GM23338 (cell line): ENCODE measurements around the gene AKAP1. TPM values are rescaled to one million over a fixed set of nuclear protein-coding genes. Genes with fewer than 3 reads are reported as not detected.

Source experiments
- ATAC-seq: fragments of 200-7000 bp; cut with Tn5 transposase; 3 replicates; pipeline ENCODE4 v1.9.1; 2020
- DNase-seq: peaks from one replicate; pipeline ENCODE4 v3.0.0-alpha.2; 2015; ENCODE audit warnings: low spot score
- H2AFZ ChIP-seq: fragments of 200-600 bp; sonication (generic); 2 replicates; pipeline ENCODE4 v1.8.0; 2016; ENCODE audit warnings: antibody characterized with exemption, mild to moderate bottlenecking, moderate library complexity
- H3F3A ChIP-seq: fragments of 200-600 bp; sonication (generic); replicated peaks from 2 replicates; pipeline ENCODE4 v1.8.0; 2017; ENCODE audit warnings: antibody characterized with exemption, mixed run types, low read depth
- H3K27ac ChIP-seq: fragments of 200-600 bp; sonication (generic); 2 replicates; pipeline ENCODE4 v1.6.1; 2016; ENCODE audit warnings: low read depth
- H3K27me3 ChIP-seq: fragments of 200-600 bp; sonication (generic); 2 replicates; pipeline ENCODE4 v1.8.0; 2016; ENCODE audit warnings: mild to moderate bottlenecking, mixed run types, moderate library complexity; ENCODE audit not compliant: insufficient read depth
- H3K36me3 ChIP-seq: fragments of 200-600 bp; sonication (generic); 2 replicates; pipeline ENCODE4 v1.8.0; 2016; ENCODE audit warnings: mild to moderate bottlenecking; ENCODE audit not compliant: insufficient read depth
- H3K4me1 ChIP-seq: fragments of 200-600 bp; sonication (generic); 2 replicates; pipeline ENCODE4 v1.8.0; 2016; ENCODE audit warnings: mild to moderate bottlenecking, moderate library complexity; ENCODE audit not compliant: insufficient read depth
- H3K4me2 ChIP-seq: fragments of 200-600 bp; sonication (generic); 2 replicates; pipeline ENCODE4 v1.7.1; 2017; ENCODE audit warnings: mixed run types
- H3K4me3 ChIP-seq: fragments of 200-600 bp; sonication (generic); 2 replicates; pipeline ENCODE4 v1.6.1; 2016; ENCODE audit warnings: mixed run types
- H3K79me2 ChIP-seq: fragments of 200-600 bp; sonication (generic); replicated peaks from 2 replicates; pipeline ENCODE4 v1.8.0; 2017; ENCODE audit warnings: mild to moderate bottlenecking; ENCODE audit not compliant: insufficient read depth
- H3K9me2 ChIP-seq: fragments of 200-600 bp; sonication (generic); 2 replicates; pipeline ENCODE4 v1.8.0; 2017; ENCODE audit not compliant: insufficient read depth
- H4K20me1 ChIP-seq: fragments of 200-600 bp; sonication (generic); replicated peaks from 2 replicates; pipeline ENCODE4 v1.8.0; 2017; ENCODE audit warnings: mild to moderate bottlenecking; ENCODE audit not compliant: insufficient read depth
- H3K27ac Mint-ChIP-seq: 2 replicates; pipeline ENCODE4 v1.8.0; 2020; ENCODE audit warnings: inconsistent platforms, mild to moderate bottlenecking, moderate library complexity, mixed read lengths
- H3K27me3 Mint-ChIP-seq: 3 replicates; pipeline ENCODE4 v1.8.0; 2022; ENCODE audit warnings: low read depth, mild to moderate bottlenecking, moderate library complexity, mixed read lengths, inconsistent platforms; ENCODE audit not compliant: insufficient read depth, poor library complexity
- H3K36me3 Mint-ChIP-seq: 3 replicates; pipeline ENCODE4 v1.8.0; 2021; ENCODE audit warnings: low read depth, mild to moderate bottlenecking, inconsistent platforms, moderate library complexity, mixed read lengths
- H3K4me1 Mint-ChIP-seq: 3 replicates; pipeline ENCODE4 v1.8.0; 2020; ENCODE audit warnings: mild to moderate bottlenecking, inconsistent platforms, mixed read lengths
- H3K4me3 Mint-ChIP-seq: 3 replicates; pipeline ENCODE4 v1.8.0; 2021; ENCODE audit warnings: moderate library complexity, mild to moderate bottlenecking, inconsistent platforms, mixed read lengths
- H3K9me3 Mint-ChIP-seq: 3 replicates; pipeline ENCODE4 v1.8.0; 2020; ENCODE audit warnings: moderate library complexity, mild to moderate bottlenecking, inconsistent platforms, mixed read lengths
- CREB1 ChIP-seq: fragments of 250-450 bp; sonication (Bioruptor Pico); IDR thresholded peaks from 2 replicates; pipeline ENCODE4 v1.5.0; 2020; ENCODE audit warnings: low read depth, mild to moderate bottlenecking, moderate library complexity
- EZH2 ChIP-seq: fragments of 200-600 bp; sonication (generic); IDR thresholded peaks from one replicate; pipeline ENCODE4 v1.8.0; 2017; ENCODE audit warnings: antibody characterized with exemption, mild to moderate bottlenecking, low read depth; ENCODE audit not compliant: unreplicated experiment
- EZH2phosphoT487 ChIP-seq: fragments of 200-600 bp; sonication (generic); IDR thresholded peaks from one replicate; pipeline ENCODE4 v1.8.1; 2018; ENCODE audit warnings: antibody characterized with exemption; ENCODE audit not compliant: unreplicated experiment
- NANOG ChIP-seq: IDR thresholded peaks from 2 replicates; pipeline ENCODE4 v1.6.1; 2016; ENCODE audit warnings: antibody characterized with exemption, borderline replicate concordance
- POLR2AphosphoS5 ChIP-seq: IDR thresholded peaks from 2 replicates; pipeline ENCODE4 v1.6.1; 2016; ENCODE audit warnings: antibody characterized with exemption, low read depth
- STAT1 ChIP-seq: IDR thresholded peaks from one replicate; pipeline ENCODE4 v1.6.1; 2016; ENCODE audit warnings: antibody characterized with exemption; ENCODE audit not compliant: unreplicated experiment
- ZNF114 ChIP-seq: fragments of 250-450 bp; sonication (Bioruptor Pico); IDR thresholded peaks from 2 replicates; pipeline ENCODE4 v1.5.0; 2020; ENCODE audit warnings: mild to moderate bottlenecking, moderate library complexity
- ZNF331 ChIP-seq: fragments of 250-450 bp; sonication (Bioruptor Pico); IDR thresholded peaks from 2 replicates; pipeline ENCODE4 v1.5.0; 2020; ENCODE audit warnings: low read depth, mild to moderate bottlenecking, moderate library complexity
- polyA plus RNA-seq: library from polyadenylated mRNA; unstranded; fragments of >200 nt; fragmentation: Nextera tagmentation; extraction: Ambion mirVana; gene quantifications from 2 replicates; pipeline ENCODE4 v1.2.1, GENCODE V29; 2016
- total RNA-seq: library from RNA; depleted of rRNA; stranded (reverse); fragments of >200 nt; shearing (Covaris generic); gene quantifications from 2 replicates; pipeline ENCODE4 v1.2.3, GENCODE V29; 2014
- TF ChIP-seq, protein P1 (sequence below): fragments of 250-450 bp; sonication (Bioruptor Pico); IDR thresholded peaks from 2 replicates; pipeline ENCODE4 v1.5.0; 2020; ENCODE audit warnings: mild to moderate bottlenecking, moderate library complexity
- TF ChIP-seq, protein P2 (sequence below): IDR thresholded peaks from 2 replicates; pipeline ENCODE4 v1.6.1; 2016; ENCODE audit warnings: antibody characterized with exemption

Gene AKAP1
- total and polyA plus RNA-seq, 2 experiments from 2014 or later, result 19.6 to 45.9 TPM

DNA sequence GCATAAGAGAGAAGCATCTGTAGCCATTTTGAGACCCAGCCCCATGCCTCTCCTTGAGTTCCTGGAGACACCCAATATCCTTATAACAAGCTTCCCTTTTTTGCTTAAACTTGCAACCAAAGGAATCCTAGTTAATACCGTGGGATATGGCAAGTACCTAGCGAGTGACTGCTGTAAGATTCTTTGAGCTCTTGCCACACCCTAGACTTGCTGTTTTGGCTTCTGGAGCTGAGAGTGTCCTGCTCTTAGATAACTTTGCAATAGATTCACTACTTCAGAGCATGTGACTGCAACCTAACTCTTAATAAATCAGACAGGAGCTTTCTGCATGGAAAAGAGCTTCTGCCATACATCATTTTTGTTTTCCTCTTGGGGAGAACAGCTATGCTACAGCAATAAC lies 58.3 kb downstream of the AKAP1 start (continued):
- TF ChIP-seq CREB1 (no peak), POLR2AphosphoS5 (no peak), STAT1 (no peak)

DNA sequence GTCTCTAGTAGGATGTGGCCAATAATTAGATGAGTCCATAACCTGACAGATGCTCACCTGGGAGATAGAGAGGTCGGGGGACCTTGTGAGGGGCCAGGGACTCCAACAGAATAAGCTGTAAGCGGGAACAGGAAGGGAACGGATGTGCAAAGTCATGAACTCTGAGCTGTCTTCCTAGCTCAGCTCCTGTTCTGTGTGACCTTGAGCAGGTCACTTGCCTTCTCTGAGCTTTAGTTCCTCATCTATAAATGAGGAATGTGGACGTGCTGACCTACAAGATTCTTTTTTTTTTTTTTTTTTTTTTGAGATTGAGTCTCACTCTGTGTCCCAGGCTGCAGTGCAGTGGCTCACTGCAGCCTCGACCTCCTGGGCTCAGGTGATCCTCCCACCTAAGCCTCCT lies 58.9 kb downstream of the AKAP1 start:
- H3K36me3 ChIP-seq, result 0 out of 2 replicates have a peak, but pooled peaks cover 4% of the 10 kb centered on the region
- no peaks in the 10 kb centered on the region for H3F3A ChIP-seq
- no peak overlapping the region for H3K4me3 ChIP-seq
- no peaks in the 10 kb centered on the region for H3K79me2 ChIP-seq
- 0 out of 2 replicates have a peak, but pooled peaks cover 4% of the 10 kb centered on the region for H3K9me2 ChIP-seq
- H4K20me1 ChIP-seq, result no peaks in the 10 kb centered on the region
- Mint-ChIP-seq H3K4me3 (no peak overlapping the region), H3K4me1 (peaks cover 15% of the 10 kb centered on the region), H3K36me3 (peaks cover 2% of the 10 kb centered on the region; the same call in 2 of the 3 replicates), H3K27me3 (peaks cover 8% of the 10 kb centered on the region), H3K27ac (no peak overlapping the region), H3K9me3 (peaks cover 7% of the 10 kb centered on the region; the same call in 2 of the 3 replicates)
- no peak overlapping the region for H2AFZ ChIP-seq
- no peak for TF ChIP-seq NANOG
- no peak for TF ChIP-seq EZH2
- no peak for TF ChIP-seq EZH2phosphoT487
- TF ChIP-seq ZNF114, result no peak
- no peak for TF ChIP-seq STAT1
- peaks cover 8% of the 10 kb centered on the region for H3K4me1 ChIP-seq
- H3K27me3 ChIP-seq, result no peaks in the 10 kb centered on the region
- no peak for DNase-seq
- ATAC-seq, result no peak
- no peak overlapping the region for H3K4me2 ChIP-seq
- no peak overlapping the region for H3K27ac ChIP-seq

DNA sequence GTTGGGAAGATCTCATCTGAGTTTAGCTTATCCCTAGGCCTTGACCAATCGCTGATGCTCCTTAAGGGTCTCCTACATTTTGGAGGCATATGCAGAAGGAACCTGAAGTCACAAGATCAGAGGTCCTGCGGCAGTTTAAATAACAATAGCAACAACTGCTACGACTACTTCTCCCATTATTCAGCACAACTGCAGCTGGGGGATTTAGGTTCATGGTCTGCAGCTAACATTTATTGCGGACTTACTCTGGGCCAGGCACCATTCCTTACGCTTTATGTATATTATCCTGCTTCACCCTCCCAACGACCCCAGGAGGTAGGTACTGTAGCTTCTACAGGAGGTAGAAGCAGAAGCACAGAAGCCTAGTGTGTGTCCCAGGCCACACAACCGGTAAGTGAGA lies 59.5 kb downstream of the AKAP1 start:
- peak; percentile 43 for DNase-seq
- TF ChIP-seq POLR2AphosphoS5, result no peak
- TF ChIP-seq, protein P1, sequence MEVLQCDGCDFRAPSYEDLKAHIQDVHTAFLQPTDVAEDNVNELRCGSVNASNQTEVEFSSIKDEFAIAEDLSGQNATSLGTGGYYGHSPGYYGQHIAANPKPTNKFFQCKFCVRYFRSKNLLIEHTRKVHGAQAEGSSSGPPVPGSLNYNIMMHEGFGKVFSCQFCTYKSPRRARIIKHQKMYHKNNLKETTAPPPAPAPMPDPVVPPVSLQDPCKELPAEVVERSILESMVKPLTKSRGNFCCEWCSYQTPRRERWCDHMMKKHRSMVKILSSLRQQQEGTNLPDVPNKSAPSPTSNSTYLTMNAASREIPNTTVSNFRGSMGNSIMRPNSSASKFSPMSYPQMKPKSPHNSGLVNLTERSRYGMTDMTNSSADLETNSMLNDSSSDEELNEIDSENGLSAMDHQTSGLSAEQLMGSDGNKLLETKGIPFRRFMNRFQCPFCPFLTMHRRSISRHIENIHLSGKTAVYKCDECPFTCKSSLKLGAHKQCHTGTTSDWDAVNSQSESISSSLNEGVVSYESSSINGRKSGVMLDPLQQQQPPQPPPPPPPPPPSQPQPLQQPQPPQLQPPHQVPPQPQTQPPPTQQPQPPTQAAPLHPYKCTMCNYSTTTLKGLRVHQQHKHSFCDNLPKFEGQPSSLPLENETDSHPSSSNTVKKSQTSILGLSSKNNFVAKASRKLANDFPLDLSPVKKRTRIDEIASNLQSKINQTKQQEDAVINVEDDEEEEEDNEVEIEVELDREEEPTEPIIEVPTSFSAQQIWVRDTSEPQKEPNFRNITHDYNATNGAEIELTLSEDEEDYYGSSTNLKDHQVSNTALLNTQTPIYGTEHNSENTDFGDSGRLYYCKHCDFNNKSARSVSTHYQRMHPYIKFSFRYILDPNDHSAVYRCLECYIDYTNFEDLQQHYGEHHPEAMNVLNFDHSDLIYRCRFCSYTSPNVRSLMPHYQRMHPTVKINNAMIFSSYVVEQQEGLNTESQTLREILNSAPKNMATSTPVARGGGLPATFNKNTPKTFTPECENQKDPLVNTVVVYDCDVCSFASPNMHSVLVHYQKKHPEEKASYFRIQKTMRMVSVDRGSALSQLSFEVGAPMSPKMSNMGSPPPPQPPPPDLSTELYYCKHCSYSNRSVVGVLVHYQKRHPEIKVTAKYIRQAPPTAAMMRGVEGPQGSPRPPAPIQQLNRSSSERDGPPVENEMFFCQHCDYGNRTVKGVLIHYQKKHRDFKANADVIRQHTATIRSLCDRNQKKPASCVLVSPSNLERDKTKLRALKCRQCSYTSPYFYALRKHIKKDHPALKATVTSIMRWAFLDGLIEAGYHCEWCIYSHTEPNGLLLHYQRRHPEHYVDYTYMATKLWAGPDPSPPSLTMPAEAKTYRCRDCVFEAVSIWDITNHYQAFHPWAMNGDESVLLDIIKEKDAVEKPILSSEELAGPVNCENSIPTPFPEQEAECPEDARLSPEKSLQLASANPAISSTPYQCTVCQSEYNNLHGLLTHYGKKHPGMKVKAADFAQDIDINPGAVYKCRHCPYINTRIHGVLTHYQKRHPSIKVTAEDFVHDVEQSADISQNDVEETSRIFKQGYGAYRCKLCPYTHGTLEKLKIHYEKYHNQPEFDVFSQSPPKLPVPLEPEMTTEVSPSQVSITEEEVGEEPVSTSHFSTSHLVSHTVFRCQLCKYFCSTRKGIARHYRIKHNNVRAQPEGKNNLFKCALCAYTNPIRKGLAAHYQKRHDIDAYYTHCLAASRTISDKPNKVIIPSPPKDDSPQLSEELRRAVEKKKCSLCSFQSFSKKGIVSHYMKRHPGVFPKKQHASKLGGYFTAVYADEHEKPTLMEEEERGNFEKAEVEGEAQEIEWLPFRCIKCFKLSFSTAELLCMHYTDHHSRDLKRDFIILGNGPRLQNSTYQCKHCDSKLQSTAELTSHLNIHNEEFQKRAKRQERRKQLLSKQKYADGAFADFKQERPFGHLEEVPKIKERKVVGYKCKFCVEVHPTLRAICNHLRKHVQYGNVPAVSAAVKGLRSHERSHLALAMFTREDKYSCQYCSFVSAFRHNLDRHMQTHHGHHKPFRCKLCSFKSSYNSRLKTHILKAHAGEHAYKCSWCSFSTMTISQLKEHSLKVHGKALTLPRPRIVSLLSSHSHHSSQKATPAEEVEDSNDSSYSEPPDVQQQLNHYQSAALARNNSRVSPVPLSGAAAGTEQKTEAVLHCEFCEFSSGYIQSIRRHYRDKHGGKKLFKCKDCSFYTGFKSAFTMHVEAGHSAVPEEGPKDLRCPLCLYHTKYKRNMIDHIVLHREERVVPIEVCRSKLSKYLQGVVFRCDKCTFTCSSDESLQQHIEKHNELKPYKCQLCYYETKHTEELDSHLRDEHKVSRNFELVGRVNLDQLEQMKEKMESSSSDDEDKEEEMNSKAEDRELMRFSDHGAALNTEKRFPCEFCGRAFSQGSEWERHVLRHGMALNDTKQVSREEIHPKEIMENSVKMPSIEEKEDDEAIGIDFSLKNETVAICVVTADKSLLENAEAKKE (CRISPR knock-in tag), result no peak
- TF ChIP-seq STAT1, result no peak
- no peak for TF ChIP-seq NANOG
- TF ChIP-seq ZNF331, result no peak
- TF ChIP-seq, protein P2, sequence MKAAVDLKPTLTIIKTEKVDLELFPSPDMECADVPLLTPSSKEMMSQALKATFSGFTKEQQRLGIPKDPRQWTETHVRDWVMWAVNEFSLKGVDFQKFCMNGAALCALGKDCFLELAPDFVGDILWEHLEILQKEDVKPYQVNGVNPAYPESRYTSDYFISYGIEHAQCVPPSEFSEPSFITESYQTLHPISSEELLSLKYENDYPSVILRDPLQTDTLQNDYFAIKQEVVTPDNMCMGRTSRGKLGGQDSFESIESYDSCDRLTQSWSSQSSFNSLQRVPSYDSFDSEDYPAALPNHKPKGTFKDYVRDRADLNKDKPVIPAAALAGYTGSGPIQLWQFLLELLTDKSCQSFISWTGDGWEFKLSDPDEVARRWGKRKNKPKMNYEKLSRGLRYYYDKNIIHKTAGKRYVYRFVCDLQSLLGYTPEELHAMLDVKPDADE, result no peak

More for the DNA sequence above, 59.5 kb downstream of the AKAP1 start:
- H3K9me3 Mint-ChIP-seq, result peaks cover 8% of the 10 kb centered on the region; the same call in 2 of the 3 replicates
- H3K27ac Mint-ChIP-seq, result 0 out of 2 replicates have a peak overlapping the region, but pooled peaks have one; percentile 16
- Histone ChIP-seq H3K79me2 (no peaks in the 10 kb centered on the region), H3F3A (no peaks in the 10 kb centered on the region), H3K4me1 (peaks cover 8% of the 10 kb centered on the region), H2AFZ (no peak overlapping the region), H4K20me1 (no peaks in the 10 kb centered on the region), H3K27me3 (no peaks in the 10 kb centered on the region), H3K4me2 (peak overlapping the region; percentile 46), H3K36me3 (0 out of 2 replicates have a peak, but pooled peaks cover 4% of the 10 kb centered on the region), H3K4me3 (no peak overlapping the region), H3K27ac (no peak overlapping the region), H3K9me2 (0 out of 2 replicates have a peak, but pooled peaks cover 4% of the 10 kb centered on the region)
- ATAC-seq, result peak; percentile 62
- no peak overlapping the region for H3K4me3 Mint-ChIP-seq
- H3K4me1 Mint-ChIP-seq, result peaks cover 15% of the 10 kb centered on the region
- H3K36me3 Mint-ChIP-seq, result no peaks in the 10 kb centered on the region
- H3K27me3 Mint-ChIP-seq, result peaks cover 7% of the 10 kb centered on the region
